Mammary epithelial cell (primary cell): ENCODE measurements around the gene STX16.

ENCODE experiments used
- CTCF ChIP-seq, 2 donors: IDR thresholded peaks in 1 of 2; conservative IDR thresholded peaks in 1 of 2; 2 replicates each; pipeline ENCODE4 v1.5.1; 2011 to 2012; ENCODE audit warnings: inconsistent platforms in 2 of 2, low read length in 2 of 2, mild to moderate bottlenecking in 2 of 2, control low read depth in 1 of 2, low read depth in 1 of 2; ENCODE audit not compliant: insufficient read depth in 1 of 2; ENCODE audit errors: extremely low read depth in 1 of 2
- EZH2 ChIP-seq: IDR thresholded peaks from 2 replicates; pipeline ENCODE4 v1.6.1; 2012; ENCODE audit warnings: low read length, inconsistent platforms, borderline replicate concordance

DNA sequence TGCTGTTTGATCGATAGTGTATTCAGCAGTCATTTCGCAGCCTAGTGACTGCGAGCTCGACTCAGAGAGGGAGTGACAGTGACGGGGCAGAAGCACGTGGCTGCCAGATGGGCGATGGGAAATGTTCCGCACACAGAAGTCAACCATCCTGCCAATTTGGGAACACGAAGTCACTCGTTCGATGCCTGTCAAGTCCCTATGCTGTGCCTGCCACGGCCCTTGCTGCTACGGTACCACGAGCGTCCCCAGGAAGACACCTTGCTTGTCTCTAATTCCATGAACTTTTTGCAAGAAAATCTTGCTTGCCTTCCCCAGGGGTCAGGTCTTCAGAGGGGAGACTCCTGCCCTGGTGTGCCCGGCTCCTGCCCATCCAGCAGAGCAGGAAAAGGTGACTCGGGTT, 17.0 kb upstream of the STX16 start:
- TF ChIP-seq CTCF (conservative IDR thresholded peaks at IDR 0.05 in 1 of 2, IDR thresholded peaks at IDR 0.05 in 1 of 2; ENCODE audit: extremely low read depth in 1 of 2, insufficient read depth in 1 of 2, low read depth in 1 of 2, low read length in 2 of 2) (no peak), EZH2 (no peak)
